Measurements from ENCODE around the gene C19orf47.

DNA sequence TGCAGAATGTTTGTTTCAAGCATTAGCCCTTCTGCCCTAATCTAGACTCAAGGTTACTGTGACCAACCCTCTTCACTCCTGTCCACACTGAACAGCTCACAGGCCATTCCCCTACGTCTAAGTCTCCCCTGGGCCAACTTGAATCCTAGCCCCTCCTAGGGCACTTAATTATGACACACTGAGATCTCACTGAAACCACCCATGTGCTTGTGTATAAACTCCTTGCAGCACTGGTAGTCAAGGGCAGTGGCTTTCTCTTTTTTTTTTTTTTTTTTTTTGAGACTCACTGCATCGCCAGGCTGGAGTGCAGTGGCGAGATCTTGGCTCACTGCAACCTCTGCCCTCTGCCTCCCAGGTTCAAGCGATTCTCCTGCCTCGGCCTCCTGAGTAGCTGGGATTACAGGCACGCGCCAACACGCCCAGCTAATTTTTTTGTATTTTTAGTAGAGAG is 61.2 kb downstream of the C19orf47 start:
- TF ChIP-seq, protein P1, sequence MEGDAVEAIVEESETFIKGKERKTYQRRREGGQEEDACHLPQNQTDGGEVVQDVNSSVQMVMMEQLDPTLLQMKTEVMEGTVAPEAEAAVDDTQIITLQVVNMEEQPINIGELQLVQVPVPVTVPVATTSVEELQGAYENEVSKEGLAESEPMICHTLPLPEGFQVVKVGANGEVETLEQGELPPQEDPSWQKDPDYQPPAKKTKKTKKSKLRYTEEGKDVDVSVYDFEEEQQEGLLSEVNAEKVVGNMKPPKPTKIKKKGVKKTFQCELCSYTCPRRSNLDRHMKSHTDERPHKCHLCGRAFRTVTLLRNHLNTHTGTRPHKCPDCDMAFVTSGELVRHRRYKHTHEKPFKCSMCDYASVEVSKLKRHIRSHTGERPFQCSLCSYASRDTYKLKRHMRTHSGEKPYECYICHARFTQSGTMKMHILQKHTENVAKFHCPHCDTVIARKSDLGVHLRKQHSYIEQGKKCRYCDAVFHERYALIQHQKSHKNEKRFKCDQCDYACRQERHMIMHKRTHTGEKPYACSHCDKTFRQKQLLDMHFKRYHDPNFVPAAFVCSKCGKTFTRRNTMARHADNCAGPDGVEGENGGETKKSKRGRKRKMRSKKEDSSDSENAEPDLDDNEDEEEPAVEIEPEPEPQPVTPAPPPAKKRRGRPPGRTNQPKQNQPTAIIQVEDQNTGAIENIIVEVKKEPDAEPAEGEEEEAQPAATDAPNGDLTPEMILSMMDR (IDR thresholded peaks at IDR 0.05), result no peak
- no peak for TF ChIP-seq EZH2 (IDR thresholded peaks at IDR 0.05)

Data from neural progenitor cell (in vitro differentiated cells).